ENCODE data around the gene ZNF605. TPM values are rescaled to one million over a fixed set of nuclear protein-coding genes. Genes with fewer than 3 reads are reported as not detected.

Gene ZNF605
- total RNA-seq, 1 donor from 2014 or later: 7.3 TPM

DNA sequence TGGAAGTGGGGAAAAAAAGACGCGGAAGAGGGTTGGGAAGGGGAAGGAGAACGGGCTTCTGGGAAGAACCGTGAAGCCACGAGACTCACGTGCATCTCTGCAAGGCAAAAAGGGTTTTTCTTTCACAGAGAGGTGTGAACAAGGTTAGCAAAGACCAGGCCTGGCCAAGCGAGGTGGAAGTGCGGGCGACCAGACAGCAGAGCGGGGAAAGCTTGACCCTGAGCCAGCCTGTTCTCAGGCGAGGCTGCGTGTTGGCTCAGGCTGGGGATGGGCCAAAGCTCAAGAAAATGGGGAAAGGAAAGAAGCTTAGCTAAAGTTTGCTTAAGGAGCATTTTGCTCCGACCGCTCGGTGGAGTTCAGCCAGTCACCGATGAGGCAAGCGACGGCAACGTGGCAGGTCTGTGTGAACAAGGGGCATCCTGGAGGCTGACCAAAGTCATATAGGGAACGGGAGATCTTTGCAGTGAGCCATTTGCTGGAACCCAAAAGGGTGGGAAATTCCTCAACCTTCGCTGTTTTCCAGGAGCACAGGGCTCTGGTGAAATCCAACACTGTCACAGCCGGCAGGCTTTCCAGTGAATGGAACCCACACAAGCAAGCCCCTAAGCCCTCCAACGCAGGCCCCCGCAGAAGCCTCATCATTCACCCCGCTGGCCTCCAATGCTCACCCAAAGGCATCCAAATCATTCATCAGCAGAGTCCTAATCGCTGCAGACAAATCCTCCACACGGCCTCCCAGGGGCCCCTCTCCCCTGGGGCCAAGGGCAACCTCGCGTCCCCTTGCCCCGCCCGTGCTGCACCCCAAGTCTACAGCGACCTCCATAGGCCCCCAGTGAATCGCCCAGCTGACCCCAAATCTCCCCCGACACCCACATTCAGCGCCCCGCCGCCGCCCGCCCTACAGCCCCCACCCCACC, 754 bp downstream of the ZNF605 start:
- peaks cover 35% of the 10 kb centered on the region for H3K36me3 Mint-ChIP-seq (ENCODE audit: low read depth)
- H3K27me3 Mint-ChIP-seq (ENCODE audit: low read depth): no peaks in the 10 kb centered on the region
- intact Hi-C loops (cut with micrococcal nuclease): loop anchor here (1.0 kb wide), 5 partner anchors 31 to 125 kb away; partner anchors contain the start of genes CHFR, ZNF140, ZNF26 and ZNF84
- DNase-seq (ENCODE audit: low spot score): no peak
- peaks cover 12% of the 10 kb centered on the region for H3K4me1 Mint-ChIP-seq (ENCODE audit: low read depth)
- H3K27ac Mint-ChIP-seq: peak overlapping the region; percentile 80
- H3K9me3 Mint-ChIP-seq: peaks cover 38% of the 10 kb centered on the region
- peak overlapping the region; percentile 82 for H3K4me3 Mint-ChIP-seq (ENCODE audit: low read depth)

DNA sequence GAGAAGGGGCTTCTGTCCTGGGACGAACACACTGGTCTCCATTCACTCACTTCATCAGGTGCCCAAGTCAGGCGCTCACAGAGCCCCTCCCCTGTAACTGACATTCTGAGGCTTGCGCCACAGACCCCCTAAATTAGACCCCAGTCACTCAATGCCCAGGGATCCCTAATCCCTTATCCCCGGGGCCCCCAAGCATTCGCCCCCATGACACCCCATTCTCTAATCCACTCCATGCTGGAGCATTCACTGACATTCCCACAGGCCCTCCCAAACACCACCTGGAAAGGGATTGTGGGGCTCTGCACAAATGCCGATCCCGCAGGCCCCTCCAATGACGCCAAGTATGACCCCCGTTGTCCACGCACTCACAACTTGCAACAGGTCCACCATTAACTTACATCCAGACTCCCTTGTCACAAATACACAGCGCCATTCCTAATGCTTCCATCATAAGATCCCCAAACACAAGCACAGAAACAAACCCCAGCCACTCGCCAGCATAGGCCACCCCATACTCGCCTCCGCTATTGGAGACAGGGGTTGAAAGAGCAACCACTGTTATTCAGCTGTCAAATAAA, 1.5 kb downstream of the ZNF605 start:
- Mint-ChIP-seq H3K27me3 (ENCODE audit: low read depth) (no peaks in the 10 kb centered on the region), H3K4me1 (ENCODE audit: low read depth) (peaks cover 12% of the 10 kb centered on the region), H3K4me3 (ENCODE audit: low read depth) (peak overlapping the region; percentile 82), H3K36me3 (ENCODE audit: low read depth) (peaks cover 34% of the 10 kb centered on the region), H3K9me3 (peaks cover 33% of the 10 kb centered on the region), H3K27ac (peak overlapping the region; percentile 80)
- intact Hi-C loops (cut with micrococcal nuclease): no loop called here
- no peak for DNase-seq (ENCODE audit: low spot score)

DNA sequence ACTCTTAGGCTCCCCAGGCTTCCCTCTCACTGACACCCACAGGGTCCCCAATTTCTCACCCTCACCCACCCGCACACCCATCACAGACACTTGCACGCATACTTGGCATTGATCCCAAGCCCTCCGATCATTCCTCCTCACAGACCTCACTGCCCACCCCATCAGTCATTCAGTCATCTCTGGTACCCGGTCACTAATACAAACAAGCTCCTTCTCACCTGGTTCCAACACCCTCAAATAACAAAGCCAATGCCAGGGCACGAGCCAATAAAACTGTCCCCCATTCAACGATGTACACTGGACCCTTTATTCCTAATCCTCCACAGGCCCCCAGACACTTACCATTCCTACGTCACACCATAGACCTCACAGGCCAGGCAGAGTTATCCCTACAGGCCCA, 2.3 kb downstream of the ZNF605 start:
- Mint-ChIP-seq H3K36me3 (ENCODE audit: low read depth) (peaks cover 36% of the 10 kb centered on the region), H3K9me3 (peaks cover 32% of the 10 kb centered on the region), H3K27ac (no peak overlapping the region), H3K27me3 (ENCODE audit: low read depth) (no peaks in the 10 kb centered on the region), H3K4me3 (ENCODE audit: low read depth) (no peak overlapping the region), H3K4me1 (ENCODE audit: low read depth) (peaks cover 12% of the 10 kb centered on the region)
- intact Hi-C loops (cut with micrococcal nuclease): no loop called here
- no peak for DNase-seq (ENCODE audit: low spot score)

DNA sequence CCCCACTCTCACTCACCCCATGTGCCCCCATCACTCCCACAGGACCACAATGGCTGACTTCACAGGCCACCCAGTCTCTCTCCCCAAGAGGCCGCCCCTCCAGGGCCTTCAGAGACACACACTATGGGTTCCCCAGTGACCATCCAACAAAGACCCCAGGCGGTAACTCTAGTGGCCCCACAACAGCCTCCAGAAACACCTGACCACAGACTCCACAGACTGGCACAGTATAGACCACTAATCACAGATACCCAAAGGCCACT, 3.0 kb downstream of the ZNF605 start:
- H3K4me3 Mint-ChIP-seq (ENCODE audit: low read depth): no peak overlapping the region
- H3K36me3 Mint-ChIP-seq (ENCODE audit: low read depth): peaks cover 42% of the 10 kb centered on the region
- H3K4me1 Mint-ChIP-seq (ENCODE audit: low read depth): peaks cover 12% of the 10 kb centered on the region
- peaks cover 37% of the 10 kb centered on the region for H3K9me3 Mint-ChIP-seq
- H3K27me3 Mint-ChIP-seq (ENCODE audit: low read depth): no peaks in the 10 kb centered on the region
- intact Hi-C loops (cut with micrococcal nuclease): no loop called here
- no peak overlapping the region for H3K27ac Mint-ChIP-seq
- DNase-seq (ENCODE audit: low spot score): no peak

DNA sequence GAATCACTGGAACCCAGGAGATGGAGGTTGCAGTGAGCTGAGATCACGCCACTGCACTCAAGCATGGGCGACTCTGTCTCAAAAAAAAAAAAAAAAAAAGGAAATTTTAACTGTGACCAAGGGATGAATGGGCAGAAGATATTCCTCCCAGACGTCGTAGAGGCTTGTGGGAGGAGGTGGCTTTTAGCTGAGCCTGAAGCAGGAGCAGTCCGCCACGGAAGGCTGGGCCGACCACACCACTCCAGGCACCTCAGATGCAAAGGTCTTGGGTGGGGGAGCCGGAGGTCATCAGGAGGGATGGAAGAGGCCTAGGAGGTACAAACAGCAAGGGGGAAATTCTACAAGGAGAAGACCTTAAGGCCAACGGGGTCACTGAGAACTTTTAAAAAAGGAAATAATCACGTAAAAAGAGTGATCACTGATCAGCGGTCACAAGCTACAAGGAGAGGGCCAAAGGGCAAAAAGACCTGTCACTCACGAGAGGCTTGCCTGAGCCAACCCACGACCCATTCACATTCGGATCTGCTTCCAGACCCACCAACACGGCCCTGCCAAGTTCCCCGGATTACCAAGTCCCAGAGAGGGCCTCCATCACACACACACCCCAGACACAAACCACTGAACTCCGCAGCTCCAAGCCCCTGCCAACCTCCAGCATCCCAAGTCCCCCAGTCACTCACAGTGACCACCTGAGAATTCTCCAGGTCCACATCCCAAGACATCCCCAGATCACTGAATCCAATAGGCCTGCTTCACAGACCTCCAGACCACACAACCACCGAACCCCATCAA, 3.5 kb downstream of the ZNF605 start:
- Mint-ChIP-seq H3K9me3 (peaks cover 41% of the 10 kb centered on the region), H3K27ac (no peak overlapping the region), H3K27me3 (ENCODE audit: low read depth) (no peaks in the 10 kb centered on the region), H3K4me1 (ENCODE audit: low read depth) (peaks cover 12% of the 10 kb centered on the region), H3K36me3 (ENCODE audit: low read depth) (peaks cover 45% of the 10 kb centered on the region), H3K4me3 (ENCODE audit: low read depth) (no peak overlapping the region)
- intact Hi-C loops (cut with micrococcal nuclease): no loop called here
- no peak for DNase-seq (ENCODE audit: low spot score)

DNA sequence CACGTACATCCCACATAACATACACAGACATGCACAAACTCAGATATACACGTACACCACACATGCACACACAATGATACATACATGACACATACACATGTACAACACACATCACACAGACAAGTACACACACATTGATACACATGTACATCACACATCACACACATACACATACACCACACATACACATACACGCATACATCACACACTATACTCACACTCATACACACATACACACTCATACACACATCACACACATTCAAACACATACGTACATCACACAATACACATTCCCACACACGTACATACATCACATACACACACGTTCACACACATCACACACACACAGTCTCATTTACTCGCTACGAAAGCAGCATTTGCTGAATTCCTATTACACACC, 4.5 kb downstream of the ZNF605 start:
- Mint-ChIP-seq H3K27ac (no peak overlapping the region), H3K36me3 (ENCODE audit: low read depth) (peaks cover 51% of the 10 kb centered on the region), H3K4me1 (ENCODE audit: low read depth) (peaks cover 12% of the 10 kb centered on the region), H3K4me3 (ENCODE audit: low read depth) (no peak overlapping the region), H3K27me3 (ENCODE audit: low read depth) (no peaks in the 10 kb centered on the region), H3K9me3 (peaks cover 39% of the 10 kb centered on the region)
- intact Hi-C loops (cut with micrococcal nuclease): no loop called here
- DNase-seq (ENCODE audit: low spot score): no peak

DNA sequence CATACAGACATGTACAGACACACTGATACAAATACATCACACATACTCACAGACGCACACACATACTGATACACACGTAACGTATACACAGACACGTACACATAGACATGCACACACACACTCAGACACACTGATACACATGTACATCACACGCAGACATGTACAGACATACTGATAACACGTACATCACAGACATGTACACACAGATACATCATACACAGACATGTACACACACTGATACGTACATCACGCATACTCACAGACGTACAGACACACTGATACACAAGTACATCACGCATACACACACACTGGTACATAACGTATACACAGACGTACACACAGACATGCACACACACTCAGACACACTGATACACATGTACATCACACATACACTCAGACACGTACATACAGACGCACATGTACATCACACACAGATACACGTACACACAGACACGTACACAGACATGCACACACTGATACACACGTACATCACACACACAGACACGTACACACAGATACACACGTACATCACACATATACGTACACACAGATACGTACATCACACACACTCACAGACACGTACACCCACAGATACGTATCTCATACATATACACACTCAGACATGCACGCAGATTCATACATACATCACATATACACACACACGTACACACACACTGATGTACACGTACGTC, 5.1 kb downstream of the ZNF605 start:
- H3K4me1 Mint-ChIP-seq (ENCODE audit: low read depth): peaks cover 11% of the 10 kb centered on the region
- H3K9me3 Mint-ChIP-seq: peaks cover 40% of the 10 kb centered on the region
- no peaks in the 10 kb centered on the region for H3K27me3 Mint-ChIP-seq (ENCODE audit: low read depth)
- peaks cover 54% of the 10 kb centered on the region for H3K36me3 Mint-ChIP-seq (ENCODE audit: low read depth)
- H3K4me3 Mint-ChIP-seq (ENCODE audit: low read depth): no peak overlapping the region
- no peak for DNase-seq (ENCODE audit: low spot score)
- H3K27ac Mint-ChIP-seq: no peak overlapping the region
- intact Hi-C loops (cut with micrococcal nuclease): no loop called here

DNA sequence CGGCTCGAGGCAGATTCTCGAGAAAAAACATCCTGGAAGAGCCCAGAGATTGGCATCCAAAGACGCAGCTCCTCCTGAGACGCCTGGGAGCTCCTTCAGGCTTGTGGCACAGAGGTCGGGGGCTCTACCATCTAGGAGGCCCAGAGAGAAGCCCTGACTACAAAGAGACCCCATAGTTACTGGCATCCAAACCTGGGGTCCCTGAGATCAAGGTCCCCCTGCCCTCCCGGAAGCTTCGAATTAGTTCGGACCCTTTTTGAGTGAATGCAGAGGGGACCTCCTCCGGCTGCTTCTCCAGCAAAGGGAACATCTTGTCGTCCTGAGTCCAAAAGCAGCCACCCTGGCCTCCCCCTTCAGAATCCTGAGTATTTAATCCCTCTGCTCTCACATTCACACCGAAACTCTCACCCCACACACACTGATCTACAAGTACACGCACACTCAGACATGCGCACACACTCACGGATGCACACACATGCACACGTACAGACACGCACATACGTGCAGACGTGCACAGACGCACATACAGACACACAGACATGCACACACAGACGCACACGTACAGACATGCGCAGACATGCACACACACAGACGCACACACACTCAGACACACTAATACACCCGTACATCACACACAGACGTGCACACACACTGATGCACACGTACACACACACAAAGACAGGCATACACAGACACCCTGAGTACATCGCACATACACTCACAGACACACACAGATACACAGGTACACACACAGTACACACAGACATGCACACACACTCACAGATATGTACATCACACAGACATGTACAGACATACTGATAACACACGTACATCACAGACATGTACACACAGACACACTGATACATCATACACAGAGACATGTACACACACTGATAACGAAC, 5.9 kb downstream of the ZNF605 start:
- Mint-ChIP-seq H3K27ac (no peak overlapping the region), H3K36me3 (ENCODE audit: low read depth) (peaks cover 62% of the 10 kb centered on the region), H3K4me3 (ENCODE audit: low read depth) (no peak overlapping the region), H3K9me3 (peaks cover 47% of the 10 kb centered on the region), H3K27me3 (ENCODE audit: low read depth) (no peaks in the 10 kb centered on the region), H3K4me1 (ENCODE audit: low read depth) (peaks cover 6% of the 10 kb centered on the region)
- DNase-seq (ENCODE audit: low spot score): no peak
- intact Hi-C loops (cut with micrococcal nuclease): no loop called here

DNA sequence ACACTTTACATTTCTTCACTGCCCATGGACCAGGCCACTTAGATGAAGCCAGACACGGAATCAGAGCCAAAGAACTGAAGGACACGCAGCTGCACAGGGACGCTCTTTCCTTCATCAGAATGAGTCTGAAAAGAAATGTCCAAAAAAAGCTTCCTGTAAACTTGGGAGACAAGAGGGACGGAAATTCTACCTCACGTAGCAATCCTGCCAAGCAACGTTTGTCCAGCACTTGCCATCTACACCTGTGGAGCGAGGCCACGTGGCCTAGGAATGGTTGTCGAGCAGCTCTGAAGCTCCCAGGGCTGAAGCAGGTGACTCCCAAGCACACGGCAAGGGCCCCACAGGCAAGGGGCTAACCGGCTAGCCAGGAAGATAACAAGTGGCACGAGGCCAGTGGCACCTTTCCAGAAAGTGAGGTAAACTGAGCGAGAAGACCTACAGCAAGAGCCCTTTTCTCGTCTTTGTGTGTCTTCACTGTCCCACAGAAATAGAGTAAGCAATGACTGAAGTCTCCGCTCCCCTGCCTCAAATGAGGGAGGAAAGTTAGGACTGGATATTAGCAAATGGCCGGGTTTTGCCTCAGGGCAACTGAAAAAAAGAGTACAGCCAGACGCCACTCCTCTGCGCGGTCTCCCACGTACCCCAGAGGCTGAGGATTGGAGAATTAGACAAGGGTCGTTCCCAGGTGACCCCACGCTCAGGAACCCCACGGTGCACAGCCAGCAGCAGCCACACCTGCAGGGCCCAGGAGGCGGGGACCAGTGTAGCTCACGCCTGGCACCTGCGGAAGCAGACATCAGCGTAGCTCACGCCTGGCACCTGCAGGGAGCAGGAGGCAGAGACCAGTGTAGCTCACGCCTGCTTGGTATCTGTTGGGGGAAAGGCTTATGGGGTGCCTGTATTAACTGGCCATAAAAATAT, 7.7 kb downstream of the ZNF605 start:
- intact Hi-C loops (cut with micrococcal nuclease): no loop called here
- Mint-ChIP-seq H3K9me3 (peaks cover 46% of the 10 kb centered on the region), H3K27me3 (ENCODE audit: low read depth) (no peaks in the 10 kb centered on the region), H3K4me1 (ENCODE audit: low read depth) (no peaks in the 10 kb centered on the region), H3K36me3 (ENCODE audit: low read depth) (peaks cover 67% of the 10 kb centered on the region), H3K4me3 (ENCODE audit: low read depth) (no peak overlapping the region), H3K27ac (no peak overlapping the region)
- no peak for DNase-seq (ENCODE audit: low spot score)

DNA sequence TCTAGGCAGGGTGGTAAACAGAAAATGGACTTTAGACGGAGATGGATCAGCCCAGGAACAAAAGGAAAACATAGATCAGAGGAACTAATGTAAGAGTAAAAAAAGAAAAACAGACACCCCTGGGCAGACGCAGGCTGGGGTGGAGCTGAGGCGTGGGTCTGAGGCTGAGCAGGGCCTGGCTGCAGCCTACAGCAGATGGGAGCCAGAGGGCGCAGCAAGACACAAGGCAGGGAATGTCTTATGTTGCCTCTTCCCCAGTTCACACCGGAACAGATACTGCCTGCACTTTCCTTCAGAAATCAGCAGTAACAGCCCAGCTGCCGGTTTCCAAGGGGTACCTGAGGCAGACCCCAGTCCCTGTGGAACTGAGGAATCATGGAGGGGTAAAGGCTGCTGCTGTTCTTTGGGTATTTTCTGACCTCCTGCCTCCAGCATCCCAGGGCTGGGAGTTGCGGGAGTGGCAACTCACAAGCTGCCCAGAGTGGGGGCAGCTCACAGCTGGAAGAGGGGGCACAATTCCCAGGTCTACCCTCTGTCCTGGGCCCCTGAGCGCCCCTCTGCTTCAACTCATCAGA, 9.8 kb downstream of the ZNF605 start:
- H3K4me3 Mint-ChIP-seq (ENCODE audit: low read depth): no peak overlapping the region
- H3K4me1 Mint-ChIP-seq (ENCODE audit: low read depth): no peaks in the 10 kb centered on the region
- intact Hi-C loops (cut with micrococcal nuclease): no loop called here
- peaks cover 51% of the 10 kb centered on the region for H3K9me3 Mint-ChIP-seq
- H3K27me3 Mint-ChIP-seq (ENCODE audit: low read depth): no peaks in the 10 kb centered on the region
- peaks cover 78% of the 10 kb centered on the region for H3K36me3 Mint-ChIP-seq (ENCODE audit: low read depth)
- no peak for DNase-seq (ENCODE audit: low spot score)
- no peak overlapping the region for H3K27ac Mint-ChIP-seq

DNA sequence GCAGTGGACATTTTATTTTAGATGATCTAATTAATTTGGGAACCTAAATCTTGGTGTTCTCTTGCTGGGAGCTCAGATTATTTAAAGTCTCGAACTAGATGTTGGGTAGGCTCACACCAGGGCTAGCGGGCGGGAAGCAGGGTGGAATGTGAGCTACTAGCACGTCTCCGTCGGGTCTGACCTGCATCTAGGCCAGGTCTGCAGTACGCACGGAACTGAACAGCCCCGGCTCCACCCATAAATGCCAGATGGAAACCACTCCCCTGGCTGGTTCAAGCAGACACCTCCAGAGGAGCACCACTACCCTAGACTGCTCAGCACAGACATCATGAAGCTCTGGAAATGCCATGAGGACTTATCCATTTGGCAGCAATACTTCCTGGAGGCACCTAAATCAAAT, 10.3 kb downstream of the ZNF605 start:
- no peak for DNase-seq (ENCODE audit: low spot score)
- H3K4me3 Mint-ChIP-seq (ENCODE audit: low read depth): no peak overlapping the region
- peaks cover 57% of the 10 kb centered on the region for H3K9me3 Mint-ChIP-seq
- no peak overlapping the region for H3K27ac Mint-ChIP-seq
- H3K36me3 Mint-ChIP-seq (ENCODE audit: low read depth): peaks cover 83% of the 10 kb centered on the region
- intact Hi-C loops (cut with micrococcal nuclease): no loop called here
- no peaks in the 10 kb centered on the region for H3K27me3 Mint-ChIP-seq (ENCODE audit: low read depth)
- H3K4me1 Mint-ChIP-seq (ENCODE audit: low read depth): no peaks in the 10 kb centered on the region
